ENCODE data around the gene UGDH. TPM values are rescaled to one million over a fixed set of nuclear protein-coding genes. Genes with fewer than 3 reads are reported as not detected.
"Not testable (repeated sequence)": the region's sequence is repeated elsewhere in the genome, so short reads cannot be mapped to it uniquely, and the experiment has no call there.

The UGDH gene
- total and polyA plus RNA-seq, 7 experiments from 2014 or later, result 6.9 to 20.9 (median 18.2) TPM

DNA sequence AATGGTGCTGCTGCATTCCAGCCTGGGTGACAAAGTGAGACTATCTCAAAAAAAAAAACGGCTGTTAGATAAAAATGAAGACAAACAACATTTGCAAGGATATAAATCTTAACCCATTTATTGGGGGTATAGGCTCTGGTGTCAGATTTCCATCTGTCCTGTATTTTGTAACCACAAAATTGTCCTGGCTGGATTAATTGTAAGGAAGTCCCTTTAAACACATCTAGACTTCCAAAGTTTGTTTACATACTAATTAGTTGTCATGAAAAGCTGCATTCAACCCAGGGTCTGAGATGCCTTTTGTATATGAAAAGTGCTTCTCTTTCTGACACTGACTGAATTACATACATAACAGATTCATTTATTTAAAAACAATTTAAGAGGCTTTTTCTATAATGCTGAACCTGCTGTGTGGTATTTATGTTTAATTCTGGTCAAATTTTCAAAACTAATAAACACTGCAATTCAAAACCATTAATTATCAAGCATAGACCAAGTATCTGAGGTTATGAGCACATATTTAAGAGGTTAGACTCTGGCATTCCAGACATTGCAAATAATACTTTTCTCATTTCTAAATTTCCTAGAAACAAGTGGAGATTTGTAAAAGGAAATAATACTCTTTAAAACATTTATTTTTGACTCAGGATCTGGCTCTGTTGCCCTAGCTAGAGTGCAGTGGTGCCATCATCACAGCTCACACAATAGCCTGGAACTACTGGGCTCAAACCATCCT lies 17.5 kb upstream of the UGDH start:
- Mint-ChIP-seq H3K27me3 (peaks cover 0 to 2% (median 0%) of the 10 kb centered on the region in 5 donors), H3K4me1 (no peaks in the 10 kb centered on the region), H3K4me3 (no peak overlapping the region), H3K36me3 (peaks cover 0 to 11% (median 3%) of the 10 kb centered on the region in 5 donors), H3K27ac (no peak overlapping the region), H3K9me3 (peaks cover 0 to 3% (median 0%) of the 10 kb centered on the region in 11 donors)
- ChIA-PET POLR2A (no interaction called here), CTCF (interaction anchor here (0.6 kb wide), 1 partner anchor 71 kb away, joined by 3 read pairs; no protein-coding TSS in a partner anchor)
- no peak overlapping the region for H3K4me3 ChIP-seq (ENCODE audit: low read length)
- no peak overlapping the region for H3K27ac ChIP-seq (ENCODE audit: low read depth, low read length)
- H3K27me3 ChIP-seq (ENCODE audit: control insufficient read depth in 2 of 2, insufficient read depth in 2 of 2, low read length in 2 of 2), result no peaks in the 10 kb centered on the region
- DNase-seq (no peak), ATAC-seq (no peak)
- intact Hi-C loops (cut with micrococcal nuclease), result no loop called here
- no peaks in the 10 kb centered on the region for H3K4me1 ChIP-seq (ENCODE audit: control insufficient read depth in 2 of 2, insufficient read depth in 2 of 2, low read length in 2 of 2)
- H3K9me3 ChIP-seq (ENCODE audit: control insufficient read depth in 2 of 3, low read length in 3 of 3), result no peaks in the 10 kb centered on the region
- no peaks in the 10 kb centered on the region for H3K36me3 ChIP-seq (ENCODE audit: control insufficient read depth in 2 of 3, insufficient read depth in 3 of 3, low read length in 3 of 3)

DNA sequence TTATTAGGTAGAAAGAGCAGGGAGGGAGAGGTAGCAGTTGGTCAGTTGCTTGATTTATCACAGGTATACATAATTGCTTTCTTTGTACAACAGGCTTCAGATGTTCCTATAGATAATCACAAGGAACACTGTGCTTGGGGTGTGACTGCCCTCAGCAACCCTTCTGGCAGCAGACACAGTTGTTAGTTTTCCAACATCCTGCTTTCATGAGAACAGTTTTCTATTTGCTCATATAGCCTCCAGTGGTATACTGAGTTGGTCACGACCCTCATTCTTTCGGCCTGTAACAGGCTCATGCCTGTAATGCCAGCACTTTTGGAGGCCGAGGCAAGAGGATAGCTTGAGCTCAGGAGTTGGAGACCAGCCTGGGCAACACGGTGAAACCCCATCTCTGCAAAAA lies 16.8 kb upstream of the UGDH start:
- H3K27me3 ChIP-seq (ENCODE audit: control insufficient read depth in 2 of 2, insufficient read depth in 2 of 2, low read length in 2 of 2); H3K4me1 Mint-ChIP-seq; H3K27me3 Mint-ChIP-seq; H3K27ac ChIP-seq (ENCODE audit: low read depth, low read length); H3K27ac Mint-ChIP-seq; H3K4me3 Mint-ChIP-seq; H3K9me3 ChIP-seq (ENCODE audit: control insufficient read depth in 2 of 3, low read length in 3 of 3); H3K4me3 ChIP-seq (ENCODE audit: low read length); DNase-seq; H3K36me3 ChIP-seq (ENCODE audit: control insufficient read depth in 2 of 3, insufficient read depth in 3 of 3, low read length in 3 of 3); H3K9me3 Mint-ChIP-seq; ATAC-seq; H3K4me1 ChIP-seq (ENCODE audit: control insufficient read depth in 2 of 2, insufficient read depth in 2 of 2, low read length in 2 of 2); intact Hi-C loops (cut with micrococcal nuclease): not testable (repeated sequence)
- ChIA-PET POLR2A (interaction anchor here (0.7 kb wide), 1 partner anchor 46 kb away, joined by 3 read pairs; no protein-coding TSS in a partner anchor), CTCF (interaction anchor here (0.6 kb wide), 1 partner anchor 70 kb away, joined by 3 read pairs; no protein-coding TSS in a partner anchor)
- peaks cover 0 to 11% (median 3%) of the 10 kb centered on the region in 5 donors for H3K36me3 Mint-ChIP-seq

DNA sequence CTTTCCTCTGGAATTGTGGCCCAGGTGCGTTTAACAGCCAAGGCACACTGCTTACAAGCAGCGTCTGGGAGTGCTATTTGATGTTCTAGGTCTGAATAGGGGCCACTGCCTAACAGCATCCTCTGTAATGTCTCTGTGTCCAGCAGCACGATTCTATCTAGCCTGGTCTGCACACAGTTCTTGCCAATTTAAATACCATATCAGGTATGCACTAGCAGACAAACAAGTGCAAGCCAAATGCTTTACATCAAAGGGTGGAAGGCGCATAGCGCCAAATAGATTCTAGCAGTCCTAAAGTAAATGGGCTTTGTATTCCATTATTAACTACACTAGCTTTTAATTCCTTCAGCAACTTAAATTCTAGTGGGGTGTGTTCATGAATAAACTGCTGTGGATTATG lies 15.8 kb upstream of the UGDH start:
- ATAC-seq, result no peak
- H3K9me3 Mint-ChIP-seq, result peaks cover 0 to 3% (median 0%) of the 10 kb centered on the region in 11 donors
- peaks cover 0 to 11% (median 3%) of the 10 kb centered on the region in 5 donors for H3K36me3 Mint-ChIP-seq
- intact Hi-C loops (cut with micrococcal nuclease), result no loop called here
- H3K4me3 ChIP-seq (ENCODE audit: low read length), result no peak overlapping the region
- H3K4me3 Mint-ChIP-seq, result no peak overlapping the region
- DNase-seq, result no peak
- peaks cover 0 to 2% (median 0%) of the 10 kb centered on the region in 5 donors for H3K27me3 Mint-ChIP-seq
- H3K4me1 Mint-ChIP-seq, result no peaks in the 10 kb centered on the region
- CTCF ChIA-PET, result no interaction called here
- POLR2A ChIA-PET, result no interaction called here
- H3K36me3 ChIP-seq (ENCODE audit: control insufficient read depth in 2 of 3, insufficient read depth in 3 of 3, low read length in 3 of 3), result no peaks in the 10 kb centered on the region
- H3K27me3 ChIP-seq (ENCODE audit: control insufficient read depth in 2 of 2, insufficient read depth in 2 of 2, low read length in 2 of 2), result no peaks in the 10 kb centered on the region
- H3K4me1 ChIP-seq (ENCODE audit: control insufficient read depth in 2 of 2, insufficient read depth in 2 of 2, low read length in 2 of 2), result no peaks in the 10 kb centered on the region
- no peak overlapping the region for H3K27ac Mint-ChIP-seq
- no peak overlapping the region for H3K27ac ChIP-seq (ENCODE audit: low read depth, low read length)
- H3K9me3 ChIP-seq (ENCODE audit: control insufficient read depth in 2 of 3, low read length in 3 of 3), result no peaks in the 10 kb centered on the region

DNA sequence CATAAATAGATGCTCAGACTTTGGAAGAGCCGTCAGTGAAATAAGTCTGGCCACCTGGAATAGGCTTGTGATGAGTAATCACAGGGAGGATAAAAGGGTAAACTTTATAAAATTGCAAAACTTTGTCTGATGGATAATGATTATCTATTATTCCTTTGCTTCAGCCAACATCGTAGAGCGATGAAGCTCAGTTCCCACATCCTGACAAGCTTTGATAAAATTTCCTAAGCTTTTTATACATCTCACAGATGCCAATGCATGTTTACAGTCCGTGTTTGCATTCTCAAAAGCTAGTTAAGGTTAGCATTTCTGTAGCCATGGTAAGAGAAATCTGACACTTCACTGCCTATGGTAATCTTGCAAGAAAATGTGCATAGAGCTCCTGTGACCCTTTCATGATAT lies 15.4 kb upstream of the UGDH start:
- ChIA-PET POLR2A (no interaction called here), CTCF (no interaction called here)
- Mint-ChIP-seq H3K4me3 (no peak overlapping the region), H3K9me3 (peaks cover 0 to 3% (median 0%) of the 10 kb centered on the region in 11 donors), H3K27ac (no peak overlapping the region), H3K4me1 (no peaks in the 10 kb centered on the region), H3K36me3 (peaks cover 0 to 11% (median 3%) of the 10 kb centered on the region in 5 donors), H3K27me3 (peaks cover 0 to 2% (median 0%) of the 10 kb centered on the region in 5 donors)
- no peaks in the 10 kb centered on the region for H3K36me3 ChIP-seq (ENCODE audit: control insufficient read depth in 2 of 3, insufficient read depth in 3 of 3, low read length in 3 of 3)
- no peaks in the 10 kb centered on the region for H3K4me1 ChIP-seq (ENCODE audit: control insufficient read depth in 2 of 2, insufficient read depth in 2 of 2, low read length in 2 of 2)
- no peaks in the 10 kb centered on the region for H3K27me3 ChIP-seq (ENCODE audit: control insufficient read depth in 2 of 2, insufficient read depth in 2 of 2, low read length in 2 of 2)
- no peak overlapping the region for H3K4me3 ChIP-seq (ENCODE audit: low read length)
- DNase-seq (no peak), ATAC-seq (no peak)
- H3K27ac ChIP-seq (ENCODE audit: low read depth, low read length), result no peak overlapping the region
- no peaks in the 10 kb centered on the region for H3K9me3 ChIP-seq (ENCODE audit: control insufficient read depth in 2 of 3, low read length in 3 of 3)
- intact Hi-C loops (cut with micrococcal nuclease), result no loop called here

DNA sequence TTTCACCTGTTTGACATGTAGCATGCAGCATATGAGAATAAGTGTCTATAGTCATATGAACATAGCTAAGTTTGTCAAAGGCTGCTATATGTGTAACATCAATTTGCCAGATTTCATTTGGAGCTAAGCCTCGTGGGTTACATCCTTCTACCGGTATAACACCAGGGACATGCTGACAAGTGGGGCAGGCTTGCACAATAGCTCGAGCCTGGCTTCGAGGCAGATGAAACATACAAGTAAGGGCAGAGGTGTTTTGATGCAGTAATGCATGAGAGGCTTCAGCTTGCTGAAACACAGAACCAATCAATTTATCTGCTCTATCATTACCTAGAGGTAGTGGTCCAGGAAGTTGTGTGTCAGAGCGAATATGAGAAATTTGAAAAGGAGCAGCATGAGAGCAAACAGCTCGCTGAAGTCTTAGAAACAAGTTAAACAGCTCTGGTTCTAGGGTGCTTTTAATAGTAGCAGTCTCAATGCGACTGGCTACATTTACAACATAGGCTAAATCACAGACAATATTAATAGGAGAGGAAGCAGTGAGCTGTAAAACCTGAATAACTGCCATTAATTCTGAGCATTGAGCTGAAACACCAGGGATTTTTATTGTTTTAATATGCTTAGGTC lies 14.9 kb upstream of the UGDH start:
- H3K4me3 Mint-ChIP-seq, result no peak overlapping the region
- Histone ChIP-seq H3K9me3 (ENCODE audit: control insufficient read depth in 2 of 3, low read length in 3 of 3) (no peaks in the 10 kb centered on the region), H3K36me3 (ENCODE audit: control insufficient read depth in 2 of 3, insufficient read depth in 3 of 3, low read length in 3 of 3) (no peaks in the 10 kb centered on the region), H3K27me3 (ENCODE audit: control insufficient read depth in 2 of 2, insufficient read depth in 2 of 2, low read length in 2 of 2) (no peaks in the 10 kb centered on the region), H3K4me1 (ENCODE audit: control insufficient read depth in 2 of 2, insufficient read depth in 2 of 2, low read length in 2 of 2) (no peaks in the 10 kb centered on the region), H3K27ac (ENCODE audit: low read depth, low read length) (no peak overlapping the region), H3K4me3 (ENCODE audit: low read length) (no peak overlapping the region)
- DNase-seq (no peak), ATAC-seq (no peak)
- no peaks in the 10 kb centered on the region for H3K4me1 Mint-ChIP-seq
- no peak overlapping the region for H3K27ac Mint-ChIP-seq
- peaks cover 0 to 11% (median 3%) of the 10 kb centered on the region in 5 donors for H3K36me3 Mint-ChIP-seq
- intact Hi-C loops (cut with micrococcal nuclease), result no loop called here
- POLR2A ChIA-PET, result no interaction called here
- peaks cover 0 to 2% (median 0%) of the 10 kb centered on the region in 5 donors for H3K27me3 Mint-ChIP-seq
- peaks cover 0 to 3% (median 0%) of the 10 kb centered on the region in 11 donors for H3K9me3 Mint-ChIP-seq
- CTCF ChIA-PET, result no interaction called here

DNA sequence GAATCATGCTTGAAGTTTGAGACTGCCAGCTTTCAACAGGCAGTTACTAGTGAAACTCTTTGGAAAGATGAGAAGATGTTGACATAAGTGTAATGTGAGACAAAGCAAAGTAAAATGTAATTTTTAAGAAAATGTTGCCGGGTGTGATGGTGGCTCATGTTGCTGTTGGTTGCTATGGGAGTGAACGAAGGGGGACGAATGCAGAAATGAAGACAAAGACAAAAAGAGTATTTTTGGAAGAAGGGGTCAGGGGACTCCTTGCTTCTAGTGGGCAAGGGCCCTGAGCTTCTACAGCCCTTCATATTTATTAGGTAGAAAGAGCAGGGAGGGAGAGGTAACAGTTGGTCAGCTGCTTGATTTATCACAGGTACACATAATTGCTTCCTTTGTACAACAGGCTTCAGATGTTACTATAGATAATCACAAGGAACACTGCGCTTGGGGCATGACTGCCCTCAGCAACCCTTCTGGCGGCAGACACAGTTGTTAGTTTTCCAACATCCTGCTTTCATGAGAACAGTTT lies 11.9 kb upstream of the UGDH start:
- ChIA-PET CTCF (no interaction called here), POLR2A (no interaction called here)
- H3K9me3 Mint-ChIP-seq, result peaks cover 0 to 5% (median 2%) of the 10 kb centered on the region in 11 donors
- no peaks in the 10 kb centered on the region for H3K36me3 ChIP-seq (ENCODE audit: control insufficient read depth in 2 of 3, insufficient read depth in 3 of 3, low read length in 3 of 3)
- H3K27ac ChIP-seq (ENCODE audit: low read depth, low read length), result no peak overlapping the region
- no peaks in the 10 kb centered on the region for H3K9me3 ChIP-seq (ENCODE audit: control insufficient read depth in 2 of 3, low read length in 3 of 3)
- H3K27ac Mint-ChIP-seq, result no peak overlapping the region
- no peaks in the 10 kb centered on the region for H3K4me1 Mint-ChIP-seq
- H3K4me3 Mint-ChIP-seq, result no peak overlapping the region
- H3K36me3 Mint-ChIP-seq, result peaks cover 3 to 21% (median 12%) of the 10 kb centered on the region in 5 donors
- ATAC-seq, result no peak
- no peak overlapping the region for H3K4me3 ChIP-seq (ENCODE audit: low read length)
- intact Hi-C loops (cut with micrococcal nuclease), result no loop called here
- H3K4me1 ChIP-seq (ENCODE audit: control insufficient read depth in 2 of 2, insufficient read depth in 2 of 2, low read length in 2 of 2), result no peaks in the 10 kb centered on the region
- H3K27me3 Mint-ChIP-seq, result no peaks in the 10 kb centered on the region
- no peaks in the 10 kb centered on the region for H3K27me3 ChIP-seq (ENCODE audit: control insufficient read depth in 2 of 2, insufficient read depth in 2 of 2, low read length in 2 of 2)
- DNase-seq, result no peak

Data from naive thymus-derived CD4-positive, alpha-beta T cell (primary cell).